Measurements from ENCODE around the gene MIEF1.

MIEF1 gene

DNA sequence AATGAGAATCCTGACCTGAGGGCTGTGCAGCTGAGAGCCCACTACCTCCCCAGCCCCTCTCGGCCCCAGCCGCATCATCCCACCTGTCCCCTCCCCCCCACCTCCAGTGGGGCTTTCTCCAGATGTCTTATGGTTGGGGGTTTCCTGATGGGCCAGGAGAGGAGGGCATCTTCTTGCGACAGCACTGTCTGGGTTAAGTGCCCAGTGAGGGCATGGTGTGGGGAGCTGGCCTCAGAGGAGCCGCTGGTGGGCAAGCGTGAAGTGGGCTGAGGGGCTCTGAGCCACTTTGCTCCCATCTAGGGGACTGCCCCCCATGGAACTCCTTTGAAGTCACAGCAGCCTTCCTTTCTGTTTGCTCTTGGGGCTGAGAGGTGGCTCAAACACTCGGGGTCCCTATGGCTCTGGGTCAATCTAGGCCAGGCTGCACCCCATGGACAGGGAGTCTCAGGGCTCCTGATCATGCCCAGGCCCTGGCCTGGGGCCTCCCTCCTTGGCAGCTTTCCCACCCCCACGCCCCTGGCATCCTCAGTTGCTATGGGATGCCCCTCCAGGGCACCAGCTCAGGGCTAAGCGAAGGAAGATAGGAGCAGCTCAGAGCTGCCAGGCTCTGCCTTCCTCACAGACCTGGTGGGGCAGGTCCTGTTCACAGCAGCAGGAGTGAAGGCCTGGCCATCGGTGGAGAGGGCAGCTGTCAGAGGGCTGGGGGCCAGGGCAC lies 11.0 kb upstream of the MIEF1 start:
- no peak for DNase-seq (ENCODE audit: low read depth)
- H3K4me3 ChIP-seq (ENCODE audit: low read depth, low read length) = no peak overlapping the region
- TF ChIP-seq, protein P1, sequence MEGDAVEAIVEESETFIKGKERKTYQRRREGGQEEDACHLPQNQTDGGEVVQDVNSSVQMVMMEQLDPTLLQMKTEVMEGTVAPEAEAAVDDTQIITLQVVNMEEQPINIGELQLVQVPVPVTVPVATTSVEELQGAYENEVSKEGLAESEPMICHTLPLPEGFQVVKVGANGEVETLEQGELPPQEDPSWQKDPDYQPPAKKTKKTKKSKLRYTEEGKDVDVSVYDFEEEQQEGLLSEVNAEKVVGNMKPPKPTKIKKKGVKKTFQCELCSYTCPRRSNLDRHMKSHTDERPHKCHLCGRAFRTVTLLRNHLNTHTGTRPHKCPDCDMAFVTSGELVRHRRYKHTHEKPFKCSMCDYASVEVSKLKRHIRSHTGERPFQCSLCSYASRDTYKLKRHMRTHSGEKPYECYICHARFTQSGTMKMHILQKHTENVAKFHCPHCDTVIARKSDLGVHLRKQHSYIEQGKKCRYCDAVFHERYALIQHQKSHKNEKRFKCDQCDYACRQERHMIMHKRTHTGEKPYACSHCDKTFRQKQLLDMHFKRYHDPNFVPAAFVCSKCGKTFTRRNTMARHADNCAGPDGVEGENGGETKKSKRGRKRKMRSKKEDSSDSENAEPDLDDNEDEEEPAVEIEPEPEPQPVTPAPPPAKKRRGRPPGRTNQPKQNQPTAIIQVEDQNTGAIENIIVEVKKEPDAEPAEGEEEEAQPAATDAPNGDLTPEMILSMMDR (conservative IDR thresholded peaks at IDR 0.05; ENCODE audit: low read depth, low read length) = no peak

DNA sequence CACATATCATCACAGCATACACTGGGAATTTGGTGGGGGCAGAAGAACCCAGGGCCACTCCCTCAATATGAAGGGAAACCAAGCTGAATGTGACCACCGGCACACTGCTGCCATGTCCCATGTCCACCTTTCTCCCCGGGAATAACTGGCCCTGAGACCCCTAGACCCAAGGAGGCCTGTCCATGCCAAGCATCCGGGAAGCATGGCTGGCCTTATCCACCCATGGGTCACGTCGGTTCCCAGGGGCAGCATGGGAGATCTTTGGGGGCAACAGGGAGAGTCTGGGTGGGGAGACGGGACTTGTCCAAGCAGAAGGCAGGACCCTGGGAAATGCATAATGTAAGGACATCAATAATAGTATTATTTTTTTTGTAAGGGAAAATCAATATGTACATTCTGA lies 10.4 kb upstream of the MIEF1 start:
- TF ChIP-seq, protein P1 (conservative IDR thresholded peaks at IDR 0.05; ENCODE audit: low read depth, low read length) = no peak
- H3K4me3 ChIP-seq (ENCODE audit: low read depth, low read length) = no peak overlapping the region
- DNase-seq (ENCODE audit: low read depth) = no peak

- TF ChIP-seq, protein P1 (conservative IDR thresholded peaks at IDR 0.05; ENCODE audit: low read depth, low read length) = no peak
- no peak for DNase-seq (ENCODE audit: low read depth)
- no peak overlapping the region for H3K4me3 ChIP-seq (ENCODE audit: low read depth, low read length)
Observed at GRCh38 chr22:39492186-39492585, 9.9 kb upstream of the MIEF1 start.

DNA sequence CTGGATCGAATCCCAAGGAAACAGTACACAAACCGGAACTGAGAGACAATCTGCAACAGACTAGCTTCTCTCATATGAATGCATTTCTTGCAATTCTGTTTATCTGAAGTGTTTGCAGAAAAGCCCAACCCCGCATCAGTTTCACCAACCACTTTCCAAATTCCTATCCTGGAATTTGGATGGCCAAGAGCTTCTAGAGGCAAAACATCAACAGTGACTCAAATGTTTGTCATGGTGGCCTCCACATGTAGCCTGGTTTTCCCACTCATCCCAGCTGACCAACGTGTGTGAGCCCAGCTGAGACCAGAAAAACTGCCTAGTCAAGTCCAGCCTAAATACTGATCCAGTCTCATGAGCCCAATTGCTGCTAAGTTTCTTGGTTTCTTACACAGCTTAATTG lies 8.3 kb upstream of the MIEF1 start:
- peak; percentile 44 for DNase-seq (ENCODE audit: low read depth)
- TF ChIP-seq, protein P1 (conservative IDR thresholded peaks at IDR 0.05; ENCODE audit: low read depth, low read length) = no peak
- H3K4me3 ChIP-seq (ENCODE audit: low read depth, low read length) = no peak overlapping the region

DNA sequence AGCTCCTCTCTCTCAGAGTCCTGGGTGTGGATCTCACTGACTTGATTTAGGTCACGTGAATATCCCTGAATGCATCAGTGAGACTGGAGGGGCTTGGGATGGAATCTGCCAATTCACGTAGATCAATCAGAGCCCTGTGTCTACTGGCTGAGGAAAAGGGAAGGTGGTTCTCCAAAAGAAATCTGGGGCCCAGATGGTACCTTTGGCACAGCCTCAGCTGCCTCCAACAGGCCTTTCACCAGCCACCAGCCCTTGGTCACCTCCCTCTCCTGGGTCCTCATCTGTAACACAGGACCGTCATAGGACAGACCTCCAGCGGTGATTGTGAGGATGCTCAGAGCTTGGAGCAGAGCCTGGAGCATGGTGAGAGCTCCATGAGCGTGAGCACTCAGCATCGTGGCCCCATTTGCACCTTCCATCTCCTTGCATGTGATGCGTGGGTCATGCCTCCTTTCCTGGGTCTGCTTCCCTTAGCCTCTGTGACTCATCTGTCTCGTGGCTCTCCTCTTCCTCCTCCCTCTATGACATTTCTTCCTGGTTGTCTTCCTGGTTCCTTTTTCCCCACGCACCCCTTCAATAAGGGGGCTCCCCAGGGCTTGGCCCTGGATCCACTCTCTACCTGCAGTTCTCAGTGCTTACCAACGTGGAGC lies 7.5 kb upstream of the MIEF1 start:
- TF ChIP-seq, protein P1 (conservative IDR thresholded peaks at IDR 0.05; ENCODE audit: low read depth, low read length) = no peak
- H3K4me3 ChIP-seq (ENCODE audit: low read depth, low read length) = no peak overlapping the region
- DNase-seq (ENCODE audit: low read depth) = no peak

DNA sequence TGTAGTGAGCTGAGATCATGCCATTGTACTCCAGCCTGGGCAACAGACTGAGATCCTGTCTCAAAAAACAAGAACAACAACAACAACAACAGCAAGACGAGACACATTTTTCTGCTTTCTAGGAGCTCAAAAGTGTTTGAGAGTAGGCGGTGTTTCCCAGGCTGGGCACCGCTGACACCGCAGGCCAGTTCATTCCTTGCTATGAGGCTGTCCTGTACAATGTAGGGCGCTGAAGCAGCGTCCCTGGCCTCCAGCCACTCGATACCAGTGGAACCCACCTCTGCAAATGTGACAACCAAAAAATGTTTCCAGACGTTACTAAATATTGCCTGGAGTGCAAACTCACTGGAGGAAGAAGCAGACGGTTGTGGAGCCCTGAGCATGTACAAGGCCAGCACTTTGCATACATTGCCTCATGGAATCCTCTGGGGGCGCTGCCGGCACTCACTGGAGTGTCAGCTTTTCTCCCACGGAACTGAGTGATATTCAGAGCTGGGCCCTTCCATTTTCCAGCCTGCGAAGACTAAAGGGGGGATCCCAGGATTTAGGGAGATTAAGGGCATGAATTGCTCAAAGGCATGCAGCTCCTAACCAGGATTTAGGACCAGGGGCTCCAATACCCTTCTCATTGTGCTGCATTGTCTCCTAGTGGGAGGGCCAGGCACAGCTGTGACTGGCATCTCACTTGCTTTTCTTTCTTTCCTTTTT lies 5.8 kb upstream of the MIEF1 start:
- no peak overlapping the region for H3K4me3 ChIP-seq (ENCODE audit: low read depth, low read length)

More for the DNA sequence above, 5.8 kb upstream of the MIEF1 start:
- TF ChIP-seq, protein P1 (conservative IDR thresholded peaks at IDR 0.05; ENCODE audit: low read depth, low read length) = peak; percentile 87
- peak; percentile 85 for DNase-seq (ENCODE audit: low read depth)
